ENCODE data around the gene PDZRN4. TPM values are rescaled to one million over a fixed set of nuclear protein-coding genes. Genes with fewer than 3 reads are reported as not detected.

PDZRN4 gene
- total RNA-seq, 1 experiment from 2014 or later, result not detected

GRCh38 chr12:41228066-41228820 lies 40.1 kb downstream of the PDZRN4 start:
- Histone ChIP-seq H3K36me3 (ENCODE audit: insufficient read depth, low read length, poor library complexity, severe bottlenecking) (no peaks in the 10 kb centered on the region), H3K4me1 (ENCODE audit: insufficient read depth, low read length, poor library complexity, severe bottlenecking) (no peaks in the 10 kb centered on the region), H3K9me3 (ENCODE audit: low read depth, low read length, poor library complexity, severe bottlenecking) (no peaks in the 10 kb centered on the region), H3K27ac (ENCODE audit: low read depth, low read length, poor library complexity, severe bottlenecking) (no peak overlapping the region), H3K27me3 (replicated peaks; ENCODE audit: insufficient read depth, low read depth, low read length, poor library complexity) (no peaks in the 10 kb centered on the region), H3K4me3 (ENCODE audit: low read depth, low read length, poor library complexity, severe bottlenecking) (no peak overlapping the region)
- intact Hi-C loops (cut with micrococcal nuclease; ENCODE audit: unreplicated experiment), result no loop called here
- no peak for TF ChIP-seq CTCF (conservative IDR thresholded peaks at IDR 0.05; ENCODE audit: low read depth, low read length)
- TF ChIP-seq EZH2 (IDR thresholded peaks at IDR 0.05; ENCODE audit: borderline replicate concordance, low read depth, low read length, poor library complexity, severe bottlenecking), result no peak
- CTCF ChIA-PET, result no interaction called here
- POLR2A ChIA-PET (ENCODE audit: low non-redundant PET), result no interaction called here
- no TSS peak for BruUV-seq (replicated peaks)
- DNase-seq (ENCODE audit: low spot score), result no peak

- Histone ChIP-seq H3K27ac (ENCODE audit: low read depth, low read length, poor library complexity, severe bottlenecking) (no peak overlapping the region), H3K4me1 (ENCODE audit: insufficient read depth, low read length, poor library complexity, severe bottlenecking) (no peaks in the 10 kb centered on the region), H3K4me3 (ENCODE audit: low read depth, low read length, poor library complexity, severe bottlenecking) (no peak overlapping the region), H3K27me3 (replicated peaks; ENCODE audit: insufficient read depth, low read depth, low read length, poor library complexity) (no peaks in the 10 kb centered on the region), H3K9me3 (ENCODE audit: low read depth, low read length, poor library complexity, severe bottlenecking) (no peaks in the 10 kb centered on the region), H3K36me3 (ENCODE audit: insufficient read depth, low read length, poor library complexity, severe bottlenecking) (no peaks in the 10 kb centered on the region)
- CTCF ChIA-PET, result no interaction called here
- intact Hi-C loops (cut with micrococcal nuclease; ENCODE audit: unreplicated experiment), result no loop called here
- POLR2A ChIA-PET (ENCODE audit: low non-redundant PET), result no interaction called here
- TF ChIP-seq CTCF (conservative IDR thresholded peaks at IDR 0.05; ENCODE audit: low read depth, low read length) (no peak), EZH2 (IDR thresholded peaks at IDR 0.05; ENCODE audit: borderline replicate concordance, low read depth, low read length, poor library complexity, severe bottlenecking) (no peak)
- DNase-seq (ENCODE audit: low spot score), result no peak
- no TSS peak for BruUV-seq (replicated peaks)
Observed at GRCh38 chr12:41230756-41231155, 42.6 kb downstream of the PDZRN4 start.

GRCh38 chr12:41234692-41235091 lies 46.6 kb downstream of the PDZRN4 start:
- Histone ChIP-seq H3K36me3 (ENCODE audit: insufficient read depth, low read length, poor library complexity, severe bottlenecking) (no peaks in the 10 kb centered on the region), H3K9me3 (ENCODE audit: low read depth, low read length, poor library complexity, severe bottlenecking) (no peaks in the 10 kb centered on the region), H3K27ac (ENCODE audit: low read depth, low read length, poor library complexity, severe bottlenecking) (no peak overlapping the region), H3K4me1 (ENCODE audit: insufficient read depth, low read length, poor library complexity, severe bottlenecking) (no peaks in the 10 kb centered on the region), H3K27me3 (replicated peaks; ENCODE audit: insufficient read depth, low read depth, low read length, poor library complexity) (no peaks in the 10 kb centered on the region), H3K4me3 (ENCODE audit: low read depth, low read length, poor library complexity, severe bottlenecking) (no peak overlapping the region)
- no peak for DNase-seq (ENCODE audit: low spot score)
- CTCF ChIA-PET, result no interaction called here
- intact Hi-C loops (cut with micrococcal nuclease; ENCODE audit: unreplicated experiment), result no loop called here
- TF ChIP-seq EZH2 (IDR thresholded peaks at IDR 0.05; ENCODE audit: borderline replicate concordance, low read depth, low read length, poor library complexity, severe bottlenecking) (no peak), CTCF (conservative IDR thresholded peaks at IDR 0.05; ENCODE audit: low read depth, low read length) (no peak)
- no TSS peak for BruUV-seq (replicated peaks)
- POLR2A ChIA-PET (ENCODE audit: low non-redundant PET), result no interaction called here
